ENCODE measurements around the gene VWC2.

Gene VWC2

DNA sequence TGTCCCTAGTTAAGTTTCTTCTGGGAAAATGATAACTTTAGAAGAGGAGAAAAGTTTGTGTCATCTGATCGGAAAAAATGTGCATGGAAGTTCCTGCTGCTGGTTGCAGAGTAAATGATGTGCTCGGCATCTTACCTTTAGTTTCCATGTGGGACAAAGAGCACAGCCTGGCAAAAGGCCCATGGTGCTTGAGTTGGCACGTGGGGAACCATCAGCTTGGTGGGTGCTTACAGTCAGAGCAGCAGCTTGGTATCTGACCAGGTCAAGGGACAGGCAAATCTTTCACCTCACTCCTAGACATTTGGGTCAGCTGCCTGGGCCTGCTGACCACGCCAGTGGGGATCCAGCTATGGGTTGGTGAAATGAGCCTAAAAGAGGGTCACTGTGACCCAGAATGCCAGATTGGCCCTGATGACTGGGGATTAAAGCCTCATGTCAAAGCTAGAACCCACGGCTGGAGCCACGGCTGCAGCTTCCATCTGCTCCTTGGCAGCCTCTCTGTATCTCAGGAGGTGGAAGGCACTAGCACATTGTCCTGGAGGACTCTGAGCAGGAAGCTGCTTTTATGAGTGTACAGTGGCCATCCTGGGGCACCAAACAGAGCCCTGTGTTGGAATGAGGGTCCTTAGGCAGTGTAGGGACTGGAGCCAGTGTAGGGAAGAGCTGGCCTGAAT, 24.7 kb downstream of the VWC2 start:
- no peak for TF ChIP-seq CTCF (conservative IDR thresholded peaks at IDR 0.05; ENCODE audit: low read depth, low read length)
- DNase-seq (ENCODE audit: low read depth) = no peak
- no peak overlapping the region for H3K4me3 ChIP-seq (ENCODE audit: low read depth, low read length)

GRCh38 chr7:49800031-49800430, 26.6 kb downstream of the VWC2 start:
- no peak for DNase-seq (ENCODE audit: low read depth)
- TF ChIP-seq CTCF (conservative IDR thresholded peaks at IDR 0.05; ENCODE audit: low read depth, low read length) = no peak
- no peak overlapping the region for H3K4me3 ChIP-seq (ENCODE audit: low read depth, low read length)

DNA sequence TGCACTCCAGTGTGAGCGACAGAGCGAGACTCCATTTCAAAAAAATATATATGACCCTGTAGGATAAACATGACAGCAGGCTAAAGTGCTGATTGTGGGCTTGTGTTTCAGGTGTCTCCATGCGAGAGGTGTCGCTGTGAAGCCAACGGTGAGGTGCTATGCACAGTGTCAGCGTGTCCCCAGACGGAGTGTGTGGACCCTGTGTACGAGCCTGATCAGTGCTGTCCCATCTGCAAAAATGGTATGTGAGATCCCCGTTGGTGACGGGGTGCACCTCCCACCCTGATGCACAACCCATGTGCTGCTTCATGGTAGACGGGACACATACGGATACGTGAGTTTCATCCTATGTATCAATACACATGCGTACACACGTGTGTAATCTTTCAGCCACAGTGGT, 29.2 kb downstream of the VWC2 start:
- DNase-seq (ENCODE audit: low read depth) = no peak
- H3K4me3 ChIP-seq (ENCODE audit: low read depth, low read length) = no peak overlapping the region
- no peak for TF ChIP-seq CTCF (conservative IDR thresholded peaks at IDR 0.05; ENCODE audit: low read depth, low read length)

DNA sequence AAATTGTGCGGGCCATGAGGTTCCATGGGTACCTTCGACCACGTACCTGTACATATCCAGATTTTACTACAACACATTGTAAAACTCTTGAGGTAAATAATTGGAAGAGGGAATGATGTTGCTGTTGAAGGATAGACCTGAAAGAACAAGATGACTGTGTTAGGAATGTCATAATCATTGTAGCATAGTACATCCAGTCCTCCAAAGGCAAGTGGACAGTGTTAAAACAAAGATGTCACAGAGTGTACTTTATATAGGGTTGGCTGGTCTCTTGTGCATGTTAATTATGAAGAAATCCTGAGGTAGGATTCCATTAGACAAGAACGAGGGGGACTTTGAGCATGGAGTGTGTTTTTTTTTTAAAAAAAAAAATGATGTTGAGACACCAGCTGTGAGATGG, 30.4 kb downstream of the VWC2 start:
- DNase-seq (ENCODE audit: low read depth) = no peak
- no peak for TF ChIP-seq CTCF (conservative IDR thresholded peaks at IDR 0.05; ENCODE audit: low read depth, low read length)
- H3K4me3 ChIP-seq (ENCODE audit: low read depth, low read length) = no peak overlapping the region

GRCh38 chr7:49805371-49806007, 32.1 kb downstream of the VWC2 start:
- DNase-seq (ENCODE audit: low read depth) = no peak
- no peak for TF ChIP-seq CTCF (conservative IDR thresholded peaks at IDR 0.05; ENCODE audit: low read depth, low read length)
- no peak overlapping the region for H3K4me3 ChIP-seq (ENCODE audit: low read depth, low read length)

GRCh38 chr7:49812534-49812933, 39.1 kb downstream of the VWC2 start:
- no peak for DNase-seq (ENCODE audit: low read depth)
- H3K4me3 ChIP-seq (ENCODE audit: low read depth, low read length) = no peak overlapping the region
- TF ChIP-seq CTCF (conservative IDR thresholded peaks at IDR 0.05; ENCODE audit: low read depth, low read length) = no peak

DNA sequence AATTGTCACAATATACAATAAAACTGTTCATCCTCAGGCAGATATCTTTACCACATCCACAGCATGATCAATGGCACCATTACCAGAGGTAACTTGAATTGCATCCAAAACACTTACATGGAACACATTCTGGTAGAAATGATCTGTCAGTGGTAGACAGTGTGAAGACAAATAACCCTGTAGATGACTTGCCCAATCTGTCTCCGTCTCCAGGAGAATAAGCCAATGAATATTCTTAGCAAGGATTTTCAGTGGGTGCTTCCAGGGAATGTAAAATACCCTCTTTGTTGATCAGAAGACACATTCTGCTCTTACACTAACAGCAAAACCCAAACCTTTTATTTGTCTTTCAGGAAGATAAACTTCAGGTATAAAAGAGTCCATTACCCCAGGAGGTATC, 43.8 kb downstream of the VWC2 start:
- no peak for DNase-seq (ENCODE audit: low read depth)
- H3K4me3 ChIP-seq (ENCODE audit: low read depth, low read length) = no peak overlapping the region
- TF ChIP-seq CTCF (conservative IDR thresholded peaks at IDR 0.05; ENCODE audit: low read depth, low read length) = no peak
